ENCODE data around the gene TMEM126A.
A peak's percentile ranks its signal among the peaks of the same experiment; 100 is the strongest.
"Not testable (repeated sequence)": the region's sequence is repeated elsewhere in the genome, so short reads cannot be mapped to it uniquely, and the experiment has no call there.

The TMEM126A gene

GRCh38 chr11:85647604-85648299 lies at the start of gene TMEM126A:
TMEM126A (plus strand) TSS chr11:85647967; CDS start chr11:85650256, 2,289 bp downstream.
- Histone ChIP-seq H3K9ac (ENCODE audit: low read depth in 1 of 2, low read length in 2 of 2) (peak within 1 kb of the TSS; percentile 66 to 79), H3K9me3 (ENCODE audit: control insufficient read depth in 2 of 2, low read length in 2 of 2) (no peaks in the 10 kb centered on the region), H3K27me3 (ENCODE audit: control insufficient read depth in 2 of 2, insufficient read depth in 2 of 2, low read length in 2 of 2) (no peaks in the 10 kb centered on the region), H3K4me3 (ENCODE audit: low read length in 2 of 2) (peak within 1 kb of the TSS; percentile 89 to 94), H3K36me3 (ENCODE audit: control insufficient read depth in 2 of 2, insufficient read depth in 2 of 2, low read length in 2 of 2) (no peaks in the 10 kb centered on the region), H3K27ac (ENCODE audit: low read depth in 2 of 2, low read length in 2 of 2) (peak within 1 kb of the TSS; percentile 72 to 82), H3K4me1 (ENCODE audit: control insufficient read depth in 2 of 2, insufficient read depth in 2 of 2, low read length in 2 of 2) (peaks cover 5 to 15% of the 10 kb centered on the region in 2 donors)

- no peaks in the 10 kb centered on the region for H3K36me3 ChIP-seq (ENCODE audit: control insufficient read depth in 2 of 2, insufficient read depth in 2 of 2, low read length in 2 of 2)
- H3K27ac ChIP-seq (ENCODE audit: low read depth in 2 of 2, low read length in 2 of 2) = no peak overlapping the region
- no peaks in the 10 kb centered on the region for H3K9me3 ChIP-seq (ENCODE audit: control insufficient read depth in 2 of 2, low read length in 2 of 2)
- no peaks in the 10 kb centered on the region for H3K4me1 ChIP-seq (ENCODE audit: control insufficient read depth in 2 of 2, insufficient read depth in 2 of 2, low read length in 2 of 2)
- H3K4me3 ChIP-seq (ENCODE audit: low read length in 2 of 2) = no peak overlapping the region
- H3K9ac ChIP-seq (ENCODE audit: low read depth in 1 of 2, low read length in 2 of 2) = no peak overlapping the region
- H3K27me3 ChIP-seq (ENCODE audit: control insufficient read depth in 2 of 2, insufficient read depth in 2 of 2, low read length in 2 of 2) = no peaks in the 10 kb centered on the region
Observed at GRCh38 chr11:85599083-85599482, 48.7 kb upstream of the TMEM126A start.

- H3K9ac ChIP-seq (ENCODE audit: low read depth in 1 of 2, low read length in 2 of 2) = no peak overlapping the region
- H3K4me1 ChIP-seq (ENCODE audit: control insufficient read depth in 2 of 2, insufficient read depth in 2 of 2, low read length in 2 of 2) = no peaks in the 10 kb centered on the region
- H3K27ac ChIP-seq (ENCODE audit: low read depth in 2 of 2, low read length in 2 of 2) = no peak overlapping the region
- no peak overlapping the region for H3K4me3 ChIP-seq (ENCODE audit: low read length in 2 of 2)
- H3K27me3 ChIP-seq (ENCODE audit: control insufficient read depth in 2 of 2, insufficient read depth in 2 of 2, low read length in 2 of 2) = no peaks in the 10 kb centered on the region
- no peaks in the 10 kb centered on the region for H3K36me3 ChIP-seq (ENCODE audit: control insufficient read depth in 2 of 2, insufficient read depth in 2 of 2, low read length in 2 of 2)
- no peaks in the 10 kb centered on the region for H3K9me3 ChIP-seq (ENCODE audit: control insufficient read depth in 2 of 2, low read length in 2 of 2)
Observed at GRCh38 chr11:85602526-85603213, 45.1 kb upstream of the TMEM126A start.

- Histone ChIP-seq H3K36me3 (ENCODE audit: control insufficient read depth in 2 of 2, insufficient read depth in 2 of 2, low read length in 2 of 2) (no peaks in the 10 kb centered on the region), H3K27ac (ENCODE audit: low read depth in 2 of 2, low read length in 2 of 2) (no peak overlapping the region), H3K27me3 (ENCODE audit: control insufficient read depth in 2 of 2, insufficient read depth in 2 of 2, low read length in 2 of 2) (no peaks in the 10 kb centered on the region), H3K9ac (ENCODE audit: low read depth in 1 of 2, low read length in 2 of 2) (no peak overlapping the region), H3K4me1 (ENCODE audit: control insufficient read depth in 2 of 2, insufficient read depth in 2 of 2, low read length in 2 of 2) (no peaks in the 10 kb centered on the region), H3K9me3 (ENCODE audit: control insufficient read depth in 2 of 2, low read length in 2 of 2) (no peaks in the 10 kb centered on the region), H3K4me3 (ENCODE audit: low read length in 2 of 2) (no peak overlapping the region)
Observed at GRCh38 chr11:85603220-85603619, 44.5 kb upstream of the TMEM126A start.

- not testable (repeated sequence) for H3K4me1 ChIP-seq (ENCODE audit: control insufficient read depth in 2 of 2, insufficient read depth in 2 of 2, low read length in 2 of 2); H3K9me3 ChIP-seq (ENCODE audit: control insufficient read depth in 2 of 2, low read length in 2 of 2); H3K27ac ChIP-seq (ENCODE audit: low read depth in 2 of 2, low read length in 2 of 2); H3K27me3 ChIP-seq (ENCODE audit: control insufficient read depth in 2 of 2, insufficient read depth in 2 of 2, low read length in 2 of 2); H3K9ac ChIP-seq (ENCODE audit: low read depth in 1 of 2, low read length in 2 of 2); H3K4me3 ChIP-seq (ENCODE audit: low read length in 2 of 2); H3K36me3 ChIP-seq (ENCODE audit: control insufficient read depth in 2 of 2, insufficient read depth in 2 of 2, low read length in 2 of 2)
Observed at GRCh38 chr11:85606237-85606636, 41.5 kb upstream of the TMEM126A start.

- not testable (repeated sequence) for H3K4me3 ChIP-seq (ENCODE audit: low read length in 2 of 2); H3K27me3 ChIP-seq (ENCODE audit: control insufficient read depth in 2 of 2, insufficient read depth in 2 of 2, low read length in 2 of 2); H3K9me3 ChIP-seq (ENCODE audit: control insufficient read depth in 2 of 2, low read length in 2 of 2); H3K36me3 ChIP-seq (ENCODE audit: control insufficient read depth in 2 of 2, insufficient read depth in 2 of 2, low read length in 2 of 2); H3K4me1 ChIP-seq (ENCODE audit: control insufficient read depth in 2 of 2, insufficient read depth in 2 of 2, low read length in 2 of 2); H3K9ac ChIP-seq (ENCODE audit: low read depth in 1 of 2, low read length in 2 of 2); H3K27ac ChIP-seq (ENCODE audit: low read depth in 2 of 2, low read length in 2 of 2)
Observed at GRCh38 chr11:85608621-85609020, 39.1 kb upstream of the TMEM126A start.

GRCh38 chr11:85609286-85609685 lies 38.5 kb upstream of the TMEM126A start:
- not testable (repeated sequence) for H3K9ac ChIP-seq (ENCODE audit: low read depth in 1 of 2, low read length in 2 of 2); H3K27me3 ChIP-seq (ENCODE audit: control insufficient read depth in 2 of 2, insufficient read depth in 2 of 2, low read length in 2 of 2); H3K36me3 ChIP-seq (ENCODE audit: control insufficient read depth in 2 of 2, insufficient read depth in 2 of 2, low read length in 2 of 2); H3K27ac ChIP-seq (ENCODE audit: low read depth in 2 of 2, low read length in 2 of 2); H3K4me3 ChIP-seq (ENCODE audit: low read length in 2 of 2); H3K4me1 ChIP-seq (ENCODE audit: control insufficient read depth in 2 of 2, insufficient read depth in 2 of 2, low read length in 2 of 2); H3K9me3 ChIP-seq (ENCODE audit: control insufficient read depth in 2 of 2, low read length in 2 of 2)

- not testable (repeated sequence) for H3K27ac ChIP-seq (ENCODE audit: low read depth in 2 of 2, low read length in 2 of 2); H3K4me1 ChIP-seq (ENCODE audit: control insufficient read depth in 2 of 2, insufficient read depth in 2 of 2, low read length in 2 of 2); H3K9me3 ChIP-seq (ENCODE audit: control insufficient read depth in 2 of 2, low read length in 2 of 2); H3K36me3 ChIP-seq (ENCODE audit: control insufficient read depth in 2 of 2, insufficient read depth in 2 of 2, low read length in 2 of 2); H3K9ac ChIP-seq (ENCODE audit: low read depth in 1 of 2, low read length in 2 of 2); H3K4me3 ChIP-seq (ENCODE audit: low read length in 2 of 2); H3K27me3 ChIP-seq (ENCODE audit: control insufficient read depth in 2 of 2, insufficient read depth in 2 of 2, low read length in 2 of 2)
Observed at GRCh38 chr11:85611643-85612042, 36.1 kb upstream of the TMEM126A start.

GRCh38 chr11:85619499-85619898 lies 28.3 kb upstream of the TMEM126A start:
- no peaks in the 10 kb centered on the region for H3K9me3 ChIP-seq (ENCODE audit: control insufficient read depth in 2 of 2, low read length in 2 of 2)
- H3K27me3 ChIP-seq (ENCODE audit: control insufficient read depth in 2 of 2, insufficient read depth in 2 of 2, low read length in 2 of 2) = no peaks in the 10 kb centered on the region
- H3K36me3 ChIP-seq (ENCODE audit: control insufficient read depth in 2 of 2, insufficient read depth in 2 of 2, low read length in 2 of 2) = no peaks in the 10 kb centered on the region
- H3K9ac ChIP-seq (ENCODE audit: low read depth in 1 of 2, low read length in 2 of 2) = no peak overlapping the region
- no peak overlapping the region for H3K4me3 ChIP-seq (ENCODE audit: low read length in 2 of 2)
- H3K27ac ChIP-seq (ENCODE audit: low read depth in 2 of 2, low read length in 2 of 2) = no peak overlapping the region
- no peaks in the 10 kb centered on the region for H3K4me1 ChIP-seq (ENCODE audit: control insufficient read depth in 2 of 2, insufficient read depth in 2 of 2, low read length in 2 of 2)

GRCh38 chr11:85620256-85620655 lies 27.5 kb upstream of the TMEM126A start:
- Histone ChIP-seq H3K4me1 (ENCODE audit: control insufficient read depth in 2 of 2, insufficient read depth in 2 of 2, low read length in 2 of 2) (no peaks in the 10 kb centered on the region), H3K4me3 (ENCODE audit: low read length in 2 of 2) (no peak overlapping the region), H3K36me3 (ENCODE audit: control insufficient read depth in 2 of 2, insufficient read depth in 2 of 2, low read length in 2 of 2) (no peaks in the 10 kb centered on the region), H3K9ac (ENCODE audit: low read depth in 1 of 2, low read length in 2 of 2) (no peak overlapping the region), H3K27ac (ENCODE audit: low read depth in 2 of 2, low read length in 2 of 2) (no peak overlapping the region), H3K27me3 (ENCODE audit: control insufficient read depth in 2 of 2, insufficient read depth in 2 of 2, low read length in 2 of 2) (no peaks in the 10 kb centered on the region), H3K9me3 (ENCODE audit: control insufficient read depth in 2 of 2, low read length in 2 of 2) (no peaks in the 10 kb centered on the region)

Data from mucosa of rectum (tissue), 2 donors.